GM18868 (cell line): Measurements from ENCODE around the gene BLTP3B.
"Not testable (repeated sequence)": the region's sequence is repeated elsewhere in the genome, so short reads cannot be mapped to it uniquely, and the experiment has no call there.

Source experiments
- ATAC-seq: cut with Tn5 transposase; IDR thresholded peaks from one replicate; pipeline ENCODE4 v1.9.1; 2021; ENCODE audit warnings: mild to moderate bottlenecking, moderate library complexity; ENCODE audit not compliant: unreplicated experiment

BLTP3B gene

GRCh38 chr12:100142851-100143559 lies at the start of gene BLTP3B:
Gene BLTP3B (minus strand): TSS chr12:100142874. CDS start chr12:100142635, 239 bp downstream.
- peak; percentile 75 for ATAC-seq

- no peak for ATAC-seq
These were observed 47.1 kb upstream of the BLTP3B start for GRCh38 chr12:100189636-100190394.

- not testable (repeated sequence) for ATAC-seq
These were observed 46.4 kb upstream of the BLTP3B start for GRCh38 chr12:100188888-100189635.

GRCh38 chr12:100187857-100188519 lies 45.3 kb upstream of the BLTP3B start:
- ATAC-seq: no peak

GRCh38 chr12:100187068-100187467 lies 44.4 kb upstream of the BLTP3B start:
- ATAC-seq: no peak

- ATAC-seq: no peak
These were observed 43.4 kb upstream of the BLTP3B start for GRCh38 chr12:100186071-100186470.

- ATAC-seq: peak; percentile 87
These were observed 42.8 kb upstream of the BLTP3B start for GRCh38 chr12:100185361-100185894.

GRCh38 chr12:100184549-100185145 lies 42.0 kb upstream of the BLTP3B start:
- ATAC-seq: no peak

GRCh38 chr12:100179252-100179651 lies 36.6 kb upstream of the BLTP3B start:
- no peak for ATAC-seq

GRCh38 chr12:100176493-100176892 lies 33.8 kb upstream of the BLTP3B start:
- ATAC-seq: not testable (repeated sequence)

GRCh38 chr12:100174495-100174894 lies 31.8 kb upstream of the BLTP3B start:
- ATAC-seq: no peak

- ATAC-seq: no peak
These were observed 30.4 kb upstream of the BLTP3B start for GRCh38 chr12:100173111-100173510.

- no peak for ATAC-seq
These were observed 28.6 kb upstream of the BLTP3B start for GRCh38 chr12:100171248-100171647.

- ATAC-seq: no peak
These were observed 27.7 kb upstream of the BLTP3B start for GRCh38 chr12:100170313-100170858.

GRCh38 chr12:100169345-100169744 lies 26.7 kb upstream of the BLTP3B start:
- ATAC-seq: no peak

GRCh38 chr12:100168562-100168961 lies 25.9 kb upstream of the BLTP3B start:
- no peak for ATAC-seq

- ATAC-seq: no peak
These were observed 23.6 kb upstream of the BLTP3B start for GRCh38 chr12:100166232-100166631.

- no peak for ATAC-seq
These were observed 22.7 kb upstream of the BLTP3B start for GRCh38 chr12:100165356-100165755.

- peak; percentile 16 for ATAC-seq
These were observed 21.6 kb upstream of the BLTP3B start for GRCh38 chr12:100164153-100164704.
